Kidney (tissue), 14 donors: ENCODE measurements around the gene KRT82. TPM values are rescaled to one million over a fixed set of nuclear protein-coding genes. Genes with fewer than 3 reads are reported as not detected.

Experiments used
- DNase-seq, 5 donors: peaks; one replicate each; pipeline ENCODE4 v3.0.0-alpha.2; 2013 to 2020
- FAIRE-seq: peaks from 2 replicates; lab custom pipeline; 2012; peaks lifted over from hg19 to GRCh38; lab: Jason Lieb, UNC
- H3K27ac ChIP-seq, 2 donors: one replicate each; pipeline ENCODE4 v1.7.0; 2013; ENCODE audit warnings: low read depth in 2 of 2, low read length in 2 of 2, inconsistent platforms in 1 of 2
- H3K27me3 ChIP-seq: one replicate; pipeline ENCODE4 v1.7.1; 2013; ENCODE audit warnings: low read length, inconsistent platforms; ENCODE audit not compliant: control insufficient read depth, insufficient read depth
- H3K36me3 ChIP-seq, 3 donors: one replicate each; pipeline versions ENCODE4 v1.7.0 to v1.7.1; 2013; ENCODE audit warnings: low read length in 3 of 3, control low read depth in 1 of 3, inconsistent platforms in 1 of 3; ENCODE audit not compliant: insufficient read depth in 3 of 3, control insufficient read depth in 2 of 3
- H3K4me1 ChIP-seq, 3 donors: one replicate each; pipeline versions ENCODE4 v1.7.0 to v1.7.1; 2013; ENCODE audit warnings: low read length in 3 of 3, inconsistent platforms in 1 of 3, low read depth in 1 of 3; ENCODE audit not compliant: control insufficient read depth in 2 of 3, insufficient read depth in 2 of 3
- H3K4me3 ChIP-seq, 3 donors: one replicate each; pipeline versions ENCODE4 v1.7.0 to v1.8.1; 2013; ENCODE audit warnings: low read length in 3 of 3, control low read depth in 1 of 3, inconsistent platforms in 1 of 3
- H3K9ac ChIP-seq, 3 donors: one replicate each; pipeline versions ENCODE4 v1.7.0 to v1.7.1; 2013; ENCODE audit warnings: low read length in 3 of 3, control low read depth in 1 of 3, inconsistent platforms in 1 of 3
- H3K9me3 ChIP-seq, 3 donors: one replicate each; pipeline versions ENCODE4 v1.7.0 to v1.7.1; 2013; ENCODE audit warnings: low read length in 3 of 3, control low read depth in 1 of 3, inconsistent platforms in 1 of 3; ENCODE audit not compliant: control insufficient read depth in 2 of 3, insufficient read depth in 1 of 3
- CTCF ChIP-seq: IDR thresholded peaks from 3 replicates; pipeline ENCODE4 v1.5.1; 2012; ENCODE audit warnings: mild to moderate bottlenecking, moderate library complexity, borderline replicate concordance; ENCODE audit not compliant: insufficient read depth; ENCODE audit errors: extremely low read depth
- intact Hi-C: fragments of 100-400 bp; cut with DNase I; formaldehyde crosslinking; loops from one replicate; pipeline ENCODE4 v1.11.1; 2022
- polyA plus RNA-seq: library from polyadenylated mRNA; stranded (reverse); fragments of 350-450 nt; fragmentation: Illumina TruSeq; extraction: RNeasy Lipid Tissue Mini Kit (QIAGEN cat#74804); gene quantifications from one replicate; pipeline ENCODE4 v1.2.3, GENCODE V29; 2014; ENCODE audit warnings: low read depth, low replicate concordance; ENCODE audit not compliant: insufficient read depth
- total RNA-seq: library from RNA; stranded (reverse); fragmentation: NEBNext Ultra II Directional; extraction: Animal tissue kit (Norgen Biotek cat#: 25700); gene quantifications from one replicate; pipeline ENCODE4 v1.2.1, GENCODE V29; 2021
- donor health status: control.
- donor health status: control.
- donor health status: control.
- donor health status: control.
- donor health status: control.
- donor health status: DM: yes; HTN: yes; CAD: no.
- donor health status: Normal renal cell carcinoma (clear cell type).

KRT82 gene
- total and polyA plus RNA-seq, 2 donors from 2014 or later, result not detected

- TF ChIP-seq CTCF, result no peak
- intact Hi-C loops, result no loop called here
- H3K36me3 ChIP-seq, result no peaks in the 10 kb centered on the region
- H3K27me3 ChIP-seq, result no peaks in the 10 kb centered on the region
- no peak overlapping the region for H3K27ac ChIP-seq
- FAIRE-seq (no peak), DNase-seq (no peak)
- no peaks in the 10 kb centered on the region for H3K4me1 ChIP-seq
- no peaks in the 10 kb centered on the region for H3K9me3 ChIP-seq
- no peak overlapping the region for H3K9ac ChIP-seq
- H3K4me3 ChIP-seq, result no peak overlapping the region
Observed at GRCh38 chr12:52435659-52435999, 29.5 kb upstream of the KRT82 start.

- Histone ChIP-seq H3K27me3 (no peaks in the 10 kb centered on the region), H3K9me3 (no peaks in the 10 kb centered on the region), H3K4me3 (no peak overlapping the region), H3K36me3 (no peaks in the 10 kb centered on the region), H3K4me1 (no peaks in the 10 kb centered on the region), H3K27ac (no peak overlapping the region), H3K9ac (no peak overlapping the region)
- FAIRE-seq (no peak), DNase-seq (no peak)
- intact Hi-C loops, result no loop called here
- TF ChIP-seq CTCF, result no peak
Observed at GRCh38 chr12:52434760-52435530, 28.8 kb upstream of the KRT82 start.

GRCh38 chr12:52434081-52434733 is 28.1 kb upstream of the KRT82 start, which contains the start of gene KRT75:
Gene KRT75, minus strand, starts transcription at chr12:52434371. Its CDS starts 67 bp downstream, at chr12:52434304.
- TF ChIP-seq CTCF, result no peak
- intact Hi-C loops, result no loop called here
- Histone ChIP-seq H3K27me3 (no peaks in the 10 kb centered on the region), H3K9ac (no peak within 1 kb of the TSS), H3K4me3 (no peak within 1 kb of the TSS), H3K36me3 (no peaks in the 10 kb centered on the region), H3K9me3 (no peaks in the 10 kb centered on the region), H3K4me1 (no peaks in the 10 kb centered on the region), H3K27ac (no peak within 1 kb of the TSS)
- FAIRE-seq (no peak), DNase-seq (no peak)
